AG09319 (cell line): ENCODE data around the gene NFKB1.
A peak's percentile ranks its signal among the peaks of the same experiment; 100 is the strongest.
"Not testable (repeated sequence)": the region's sequence is repeated elsewhere in the genome, so short reads cannot be mapped to it uniquely, and the experiment has no call there.

Experiments
- DNase-seq: peaks from one replicate; pipeline ENCODE4 v3.0.0-alpha.2; 2010; ENCODE audit warnings: low read depth; ENCODE audit errors: extremely low read depth
- TF ChIP-seq, protein P1 (sequence below): IDR thresholded peaks from 2 replicates; pipeline ENCODE4 v1.5.1; 2011; ENCODE audit warnings: low read depth, mild to moderate bottlenecking, inconsistent platforms, low read length, moderate library complexity

The NFKB1 gene

DNA sequence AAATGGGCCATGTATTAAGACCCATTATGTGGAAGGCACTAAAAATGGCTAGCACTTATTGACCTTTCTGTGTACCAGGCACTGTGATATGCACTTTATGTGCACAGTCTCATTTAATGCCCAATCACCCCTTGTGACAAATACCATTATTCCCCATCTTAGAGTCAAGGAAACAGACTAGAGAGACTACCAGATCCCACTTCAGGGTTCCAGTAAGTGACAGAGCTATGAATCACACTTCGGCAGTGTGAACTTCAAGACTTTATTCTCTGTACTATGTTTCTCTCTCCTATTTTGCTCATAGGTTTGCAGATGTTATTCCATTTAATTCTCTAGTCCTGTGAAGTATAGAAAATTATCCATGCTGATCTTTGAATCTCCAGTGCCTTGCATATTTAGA is 107.0 kb downstream of the NFKB1 start:
- no peak for DNase-seq
- TF ChIP-seq, protein P1, sequence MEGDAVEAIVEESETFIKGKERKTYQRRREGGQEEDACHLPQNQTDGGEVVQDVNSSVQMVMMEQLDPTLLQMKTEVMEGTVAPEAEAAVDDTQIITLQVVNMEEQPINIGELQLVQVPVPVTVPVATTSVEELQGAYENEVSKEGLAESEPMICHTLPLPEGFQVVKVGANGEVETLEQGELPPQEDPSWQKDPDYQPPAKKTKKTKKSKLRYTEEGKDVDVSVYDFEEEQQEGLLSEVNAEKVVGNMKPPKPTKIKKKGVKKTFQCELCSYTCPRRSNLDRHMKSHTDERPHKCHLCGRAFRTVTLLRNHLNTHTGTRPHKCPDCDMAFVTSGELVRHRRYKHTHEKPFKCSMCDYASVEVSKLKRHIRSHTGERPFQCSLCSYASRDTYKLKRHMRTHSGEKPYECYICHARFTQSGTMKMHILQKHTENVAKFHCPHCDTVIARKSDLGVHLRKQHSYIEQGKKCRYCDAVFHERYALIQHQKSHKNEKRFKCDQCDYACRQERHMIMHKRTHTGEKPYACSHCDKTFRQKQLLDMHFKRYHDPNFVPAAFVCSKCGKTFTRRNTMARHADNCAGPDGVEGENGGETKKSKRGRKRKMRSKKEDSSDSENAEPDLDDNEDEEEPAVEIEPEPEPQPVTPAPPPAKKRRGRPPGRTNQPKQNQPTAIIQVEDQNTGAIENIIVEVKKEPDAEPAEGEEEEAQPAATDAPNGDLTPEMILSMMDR = no peak

DNA sequence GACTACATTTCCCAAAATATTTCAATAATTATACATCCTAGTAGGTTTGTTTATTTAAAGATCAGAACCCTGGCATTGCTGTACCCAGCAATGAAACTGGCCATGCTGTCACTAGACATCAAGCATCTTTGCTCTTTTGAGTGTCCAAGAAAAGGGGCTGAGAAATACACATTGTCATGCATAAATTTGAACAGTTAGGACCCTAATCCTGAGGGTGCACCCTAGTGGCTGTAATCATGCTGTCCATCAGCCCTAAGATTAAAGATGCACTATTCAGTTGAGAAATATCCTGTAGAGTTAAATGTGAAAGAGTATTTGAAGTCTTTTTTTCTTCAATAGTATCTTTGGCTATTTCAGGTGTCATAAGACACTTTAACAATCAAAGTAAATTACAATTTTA is 108.8 kb downstream of the NFKB1 start:
- TF ChIP-seq, protein P1 = peak; percentile 40
- no peak for DNase-seq

DNA sequence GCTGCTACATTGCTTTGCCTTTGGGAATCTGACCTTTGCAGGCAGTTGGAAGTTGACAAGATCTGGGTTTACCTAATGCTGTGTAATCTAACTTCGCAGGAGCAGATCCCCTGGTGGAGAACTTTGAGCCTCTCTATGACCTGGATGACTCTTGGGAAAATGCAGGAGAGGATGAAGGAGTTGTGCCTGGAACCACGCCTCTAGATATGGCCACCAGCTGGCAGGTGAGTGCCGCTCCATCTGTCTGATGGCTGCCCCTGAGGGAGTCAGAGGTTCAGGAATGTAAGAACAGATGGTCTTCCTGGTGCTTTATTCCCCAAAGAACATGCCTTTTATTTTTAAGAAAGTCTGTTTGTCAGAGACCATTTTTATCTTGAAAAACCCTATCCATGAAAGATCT is 109.3 kb downstream of the NFKB1 start:
- no peak for DNase-seq
- TF ChIP-seq, protein P1 = no peak

DNA sequence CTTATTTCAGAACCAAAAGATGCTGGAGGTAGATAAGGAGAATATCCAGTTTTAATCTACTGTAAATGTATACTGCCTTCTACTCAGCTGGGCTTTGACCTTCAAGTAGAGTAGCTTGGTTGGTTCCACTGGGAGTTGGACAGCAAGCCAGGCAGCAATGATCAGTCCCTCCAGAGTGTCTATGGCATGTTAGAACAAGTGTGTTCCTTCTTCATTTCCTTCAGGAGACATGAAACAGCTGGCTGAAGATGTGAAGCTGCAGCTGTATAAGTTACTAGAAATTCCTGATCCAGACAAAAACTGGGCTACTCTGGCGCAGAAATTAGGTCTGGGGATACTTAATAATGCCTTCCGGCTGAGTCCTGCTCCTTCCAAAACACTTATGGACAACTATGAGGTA is 111.1 kb downstream of the NFKB1 start:
- TF ChIP-seq, protein P1 = no peak

DNA sequence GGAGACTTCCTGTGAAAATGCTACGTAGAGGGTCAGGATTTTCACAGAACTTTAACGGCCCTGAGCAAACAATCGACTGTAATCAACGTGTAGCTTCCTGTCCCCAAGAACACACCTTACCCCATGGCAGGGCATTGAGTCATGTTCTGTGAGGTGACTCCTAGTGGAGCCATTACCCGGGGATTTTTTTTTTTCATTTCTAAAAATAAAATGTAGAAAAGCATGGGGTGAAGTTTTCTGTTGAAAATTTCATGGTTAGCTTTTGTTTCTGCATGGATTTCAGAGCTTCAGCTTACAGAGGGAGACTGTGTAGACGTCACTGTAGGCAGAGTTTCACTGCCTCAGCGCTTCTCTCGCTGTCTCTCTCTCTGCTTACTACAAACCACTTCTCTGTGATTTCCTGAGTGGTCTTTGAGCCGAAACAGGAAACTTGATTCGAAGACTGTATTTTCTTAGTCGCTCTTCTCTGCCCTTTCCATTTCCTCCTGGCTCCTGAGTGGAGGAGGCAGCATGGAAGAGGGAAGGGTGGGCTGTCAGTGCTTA is 111.7 kb downstream of the NFKB1 start:
- TF ChIP-seq, protein P1 = no peak
- DNase-seq = no peak

More for the DNA sequence above, 111.1 kb downstream of the NFKB1 start:
- DNase-seq = no peak

DNA sequence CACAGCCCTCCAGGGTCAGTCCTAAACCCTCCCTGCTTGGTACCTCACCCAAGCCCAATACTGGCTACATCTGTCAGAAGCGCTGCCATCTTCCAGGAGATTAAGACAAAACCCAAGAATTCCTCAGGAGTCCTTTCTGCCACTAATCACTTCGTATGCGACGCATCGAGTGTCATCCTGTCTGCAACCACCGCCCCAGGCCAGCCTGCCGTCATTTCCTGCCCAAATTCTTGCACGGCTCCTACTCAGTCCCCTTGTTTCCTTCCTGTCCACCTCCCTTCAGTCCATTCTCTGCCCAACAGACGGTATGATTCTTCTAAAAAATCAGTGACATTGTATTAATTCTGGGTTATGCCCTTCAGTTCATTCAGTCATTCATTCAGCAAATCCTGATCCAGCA is 113.6 kb downstream of the NFKB1 start:
- TF ChIP-seq, protein P1 = no peak

DNA sequence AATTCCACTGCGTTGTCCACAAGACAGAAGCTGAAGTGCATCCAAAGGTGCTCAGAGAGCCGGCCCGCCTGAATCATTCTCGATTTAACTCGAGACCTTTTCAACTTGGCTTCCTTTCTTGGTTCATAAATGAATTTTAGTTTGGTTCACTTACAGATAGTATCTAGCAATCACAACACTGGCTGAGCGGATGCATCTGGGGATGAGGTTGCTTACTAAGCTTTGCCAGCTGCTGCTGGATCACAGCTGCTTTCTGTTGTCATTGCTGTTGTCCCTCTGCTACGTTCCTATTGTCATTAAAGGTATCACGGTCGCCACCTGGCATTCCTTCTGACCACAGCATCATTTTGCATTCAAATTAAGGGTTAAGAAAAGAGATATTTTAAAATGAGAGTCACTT is 115.5 kb downstream of the NFKB1 start:
- no peak for DNase-seq
- TF ChIP-seq, protein P1 = no peak

More for the DNA sequence above, 113.6 kb downstream of the NFKB1 start:
- DNase-seq = no peak

DNA sequence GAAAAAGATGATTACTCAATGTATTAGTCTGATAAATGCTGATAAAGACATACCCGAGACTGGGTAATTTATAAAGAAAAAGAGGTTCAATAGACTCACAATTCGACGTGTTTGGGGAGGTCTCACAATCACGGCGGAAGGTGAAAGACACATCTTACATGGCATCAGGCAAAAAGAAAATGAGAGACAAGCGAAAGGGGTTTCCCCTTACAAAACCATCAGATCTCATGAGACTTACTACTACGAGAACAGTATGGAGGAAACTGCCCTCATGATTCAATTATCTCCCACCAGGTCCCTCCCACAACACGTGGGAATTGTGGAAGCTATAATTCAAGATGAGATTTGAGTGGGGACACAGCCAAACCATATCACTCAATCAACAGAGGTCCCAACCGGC is 117.9 kb downstream of the NFKB1 start:
- DNase-seq = not testable (repeated sequence)

DNA sequence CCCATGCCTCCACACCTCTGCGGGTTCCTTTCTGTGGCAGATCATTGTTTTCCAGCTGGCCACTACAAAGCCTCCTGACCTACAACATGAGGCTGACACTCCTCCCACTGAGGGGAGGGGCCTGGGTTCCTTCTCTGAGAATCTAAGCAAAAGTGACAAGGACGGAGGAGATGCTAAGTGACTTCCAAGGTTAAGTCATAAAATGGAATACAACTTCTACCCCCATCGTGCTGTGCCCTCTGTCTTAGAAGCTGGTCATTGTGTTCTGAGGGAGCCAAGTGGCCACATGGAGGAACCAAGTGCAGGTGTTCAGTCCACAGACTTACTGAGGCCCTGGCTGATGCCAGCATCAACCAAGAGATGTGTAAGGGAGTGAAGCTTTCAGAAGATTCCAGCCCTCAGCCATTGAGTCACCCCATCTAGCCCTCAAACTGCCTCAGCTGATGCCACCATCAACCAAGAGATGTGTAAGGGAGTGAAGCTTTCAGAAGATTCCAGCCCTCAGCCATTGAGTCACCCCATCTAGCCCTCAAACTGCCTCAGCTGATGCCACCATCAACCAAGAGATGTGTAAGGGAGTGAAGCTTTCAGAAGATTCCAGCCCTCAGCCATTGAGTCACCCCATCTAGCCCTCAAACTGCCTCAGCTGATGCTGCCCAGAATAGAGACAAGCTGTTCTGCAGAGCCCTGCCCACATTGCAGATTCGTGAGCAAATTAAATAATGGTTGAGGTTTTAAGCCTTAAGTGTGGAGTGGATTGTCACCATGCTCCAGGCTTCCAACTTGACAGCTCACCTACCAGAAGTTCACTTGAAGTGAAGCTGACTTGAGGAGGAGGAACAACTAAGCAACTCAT is 118.8 kb downstream of the NFKB1 start:
- not testable (repeated sequence) for DNase-seq
